ENCODE data around the gene ZBED4. TPM values are rescaled to one million over a fixed set of nuclear protein-coding genes. Genes with fewer than 3 reads are reported as not detected.

Gene ZBED4
- polyA plus RNA-seq, 10 donors: 11.0 to 15.2 (median 12.3) TPM

GRCh38 chr22:49933236-49934159 is 79.9 kb downstream of the ZBED4 start:
- peak in 1 of 3 donors; percentile 42 for DNase-seq

GRCh38 chr22:49934160-49934890 is 80.7 kb downstream of the ZBED4 start:
- peak in 1 of 3 donors; percentile 34 for DNase-seq

DNA sequence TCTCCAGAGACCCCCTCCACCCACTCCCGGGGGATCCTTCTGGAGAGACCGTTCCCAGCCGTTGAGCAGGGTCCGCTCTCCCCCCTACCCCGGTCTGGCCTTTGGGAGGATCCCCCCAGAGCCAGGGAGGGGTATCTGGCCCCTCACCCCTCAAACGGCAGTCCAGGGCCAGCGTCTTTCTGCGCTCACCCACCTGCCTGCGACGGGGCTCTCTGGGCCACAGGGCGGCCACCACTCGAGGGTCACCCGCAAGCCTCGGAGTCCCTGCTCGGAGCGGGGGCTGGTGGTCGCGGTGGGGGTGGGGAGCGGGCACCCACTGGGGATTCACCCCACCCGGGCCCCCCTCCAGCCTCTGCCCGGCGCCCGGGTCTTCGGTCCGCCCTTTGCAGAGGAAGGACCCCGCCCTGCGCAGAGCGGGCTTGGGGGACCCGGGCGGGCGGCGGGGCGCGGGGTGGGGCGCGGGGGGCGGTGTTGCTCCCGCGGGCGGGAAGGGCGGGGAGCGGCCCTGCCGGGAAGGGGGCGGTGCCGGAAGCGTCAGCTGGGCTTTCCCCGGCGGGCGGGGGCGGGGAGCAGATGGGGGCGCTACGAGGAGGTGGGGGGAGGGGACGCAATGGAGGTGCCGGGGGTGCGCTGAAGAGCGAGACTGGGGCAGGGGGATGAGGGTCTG is 81.4 kb downstream of the ZBED4 start:
- DNase-seq: peak in 2 of 3 donors; percentile 65

- no peak for DNase-seq
These were observed 81.9 kb downstream of the ZBED4 start for GRCh38 chr22:49935561-49935960.

GRCh38 chr22:49936018-49936972 is 82.7 kb downstream of the ZBED4 start:
- DNase-seq: peak; percentile 49 to 80 (median 58)

DNA sequence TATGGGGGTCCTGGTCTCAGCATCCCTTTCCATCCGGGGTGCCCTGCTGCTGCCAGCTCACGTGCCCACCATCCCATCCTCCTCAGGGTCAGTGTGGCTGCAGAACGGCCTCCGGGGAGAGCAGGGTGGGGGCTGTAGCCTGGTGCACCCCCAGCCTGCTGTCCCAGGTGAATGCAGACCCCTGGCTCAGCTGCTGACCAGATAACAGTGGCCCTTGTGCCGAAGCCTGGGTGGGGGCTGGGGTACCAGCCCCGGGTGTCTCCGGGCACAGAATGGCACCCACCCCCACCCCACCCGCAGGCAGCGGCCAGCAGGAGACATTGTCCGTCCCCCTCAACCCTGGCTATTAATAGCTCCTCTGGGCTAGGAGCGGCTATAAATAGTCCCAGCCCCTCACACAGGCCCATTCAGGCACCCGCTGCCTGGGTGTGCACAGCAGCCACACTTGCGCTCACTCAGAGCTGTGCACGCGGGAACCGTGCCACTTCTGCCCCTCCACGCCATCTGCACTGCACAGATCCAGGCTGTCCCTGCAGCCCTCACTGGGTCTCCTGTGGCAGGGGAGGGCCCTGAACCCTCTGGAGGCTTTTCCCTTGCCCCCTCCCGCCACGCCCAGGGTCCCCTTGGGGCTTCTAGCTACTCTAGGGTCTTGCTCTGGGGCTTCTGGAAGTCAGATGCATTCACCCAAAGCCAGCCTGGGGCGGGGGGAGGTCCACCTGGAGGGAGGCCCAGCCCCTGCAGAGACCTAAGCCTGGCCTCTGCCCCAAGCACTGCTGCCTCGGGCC is 83.5 kb downstream of the ZBED4 start:
- peak in 1 of 3 donors; percentile 51 for DNase-seq

GRCh38 chr22:49937758-49938564 is 84.3 kb downstream of the ZBED4 start:
- DNase-seq: peak in 1 of 3 donors; percentile 48

- no peak for DNase-seq
These were observed 85.0 kb downstream of the ZBED4 start for GRCh38 chr22:49938565-49939136.

Other genes with a start within 250 kb of the ZBED4 start
- gene BRD1, start 26.0 kb upstream of the ZBED4 start, polyA plus RNA-seq (ENCODE audit: insufficient read length in 10 of 10): 10 to 100 TPM; 18.4 to 30.2 (median 25.4) TPM
- gene ALG12, start 64.6 kb downstream of the ZBED4 start, polyA plus RNA-seq (ENCODE audit: insufficient read length in 10 of 10): 10 to 100 TPM in 8 of 10 donors, 1 to 10 TPM in 2; 8.8 to 20.6 (median 12.3) TPM
- 10 to 100 TPM; 14.0 to 27.8 (median 17.8) TPM for gene CRELD2, start 64.8 kb downstream of the ZBED4 start, polyA plus RNA-seq (ENCODE audit: insufficient read length in 10 of 10)
- gene PIM3, start 106.9 kb downstream of the ZBED4 start, polyA plus RNA-seq (ENCODE audit: insufficient read length in 10 of 10): 10 to 100 TPM; 10.6 to 17.6 (median 13.9) TPM
- gene IL17REL, start 158.9 kb downstream of the ZBED4 start, polyA plus RNA-seq (ENCODE audit: insufficient read length in 10 of 10): under 1 TPM in 1 of 10 donors, not detected in 9; 0.08 TPM
- not detected for gene TTLL8, start 204.5 kb downstream of the ZBED4 start, polyA plus RNA-seq (ENCODE audit: insufficient read length in 10 of 10)
- 1 to 10 TPM in 2 of 10 donors, under 1 TPM in 8; 0.39 to 1.4 (median 0.78) TPM for gene MLC1, start 231.6 kb downstream of the ZBED4 start, polyA plus RNA-seq (ENCODE audit: insufficient read length in 10 of 10)
- under 1 TPM; 0.12 to 0.61 (median 0.39) TPM for gene MOV10L1, start 236.2 kb downstream of the ZBED4 start, polyA plus RNA-seq (ENCODE audit: insufficient read length in 10 of 10)